AG08396 (cell line): ENCODE measurements around the gene GRIK4.
"Not testable (repeated sequence)": the region's sequence is repeated elsewhere in the genome, so short reads cannot be mapped to it uniquely, and the experiment has no call there.

ENCODE experiments used
- DNase-seq: peaks from one replicate; pipeline ENCODE4 v3.0.0; 2012; ENCODE audit warnings: low spot score, mixed read lengths

The GRIK4 gene

DNA sequence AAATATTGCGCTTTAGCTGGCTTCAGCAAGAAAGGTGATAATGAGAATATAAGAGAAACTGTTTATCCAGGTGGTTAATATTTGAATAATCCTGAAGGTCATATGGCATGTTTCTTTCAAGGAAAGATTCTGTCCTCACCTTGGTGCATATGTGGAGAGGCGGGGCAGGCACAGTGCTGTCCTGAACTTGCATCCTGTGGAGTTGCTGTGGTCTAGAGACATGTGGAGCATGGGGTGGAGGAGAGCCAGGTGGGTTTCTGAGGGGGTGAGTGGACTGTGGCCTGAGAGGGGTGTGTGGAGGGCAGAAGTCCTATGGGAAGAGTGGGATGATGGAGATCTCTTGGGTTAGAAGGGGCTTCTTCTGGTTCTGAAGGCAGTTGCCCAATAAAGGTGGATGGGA lies 65.5 kb downstream of the GRIK4 start:
- no peak for DNase-seq

GRCh38 chr11:120577624-120578363 lies 66.2 kb downstream of the GRIK4 start:
- no peak for DNase-seq

- DNase-seq, result no peak
Measured at GRCh38 chr11:120578596-120579154, 67.1 kb downstream of the GRIK4 start.

DNA sequence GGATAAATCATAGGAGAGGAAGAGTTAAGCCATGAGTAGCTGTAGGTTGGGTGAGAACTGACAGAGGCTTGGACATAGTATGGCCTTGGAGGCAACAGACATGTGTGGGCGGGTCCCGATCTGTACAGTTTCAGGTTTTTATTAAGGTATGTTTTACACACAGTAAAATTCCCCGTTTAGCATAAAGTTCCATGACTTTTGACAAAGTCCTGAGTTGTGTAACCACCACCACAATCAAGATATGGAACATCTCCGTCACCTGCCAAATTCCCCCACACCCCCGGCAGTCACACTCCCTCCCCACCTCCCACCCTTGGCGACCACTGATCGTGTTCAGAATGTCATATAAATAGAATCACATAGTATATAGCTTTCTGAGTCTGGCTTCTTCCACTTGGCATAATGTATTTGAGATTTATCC lies 68.1 kb downstream of the GRIK4 start:
- DNase-seq, result no peak

- no peak for DNase-seq
Measured at GRCh38 chr11:120581313-120581712, 69.8 kb downstream of the GRIK4 start.

DNA sequence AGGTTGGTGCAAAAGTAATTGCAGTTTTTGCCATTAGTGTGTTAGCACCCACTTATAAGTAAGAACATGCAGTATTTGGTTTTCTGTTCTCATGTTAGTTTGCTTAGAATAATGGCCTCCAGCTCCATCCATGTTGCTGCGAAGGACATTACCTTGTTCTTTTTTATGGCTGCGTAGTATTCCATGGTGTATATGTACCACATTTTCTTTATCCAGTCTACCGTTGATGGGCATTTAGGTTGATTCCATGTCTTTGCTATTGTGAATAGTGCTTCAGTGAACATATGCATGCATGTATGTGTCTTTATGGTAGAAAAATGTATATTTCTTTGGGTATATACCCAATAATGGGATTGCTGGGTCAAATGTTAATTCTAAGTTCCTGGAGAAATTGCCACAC lies 71.0 kb downstream of the GRIK4 start:
- DNase-seq, result not testable (repeated sequence)

DNA sequence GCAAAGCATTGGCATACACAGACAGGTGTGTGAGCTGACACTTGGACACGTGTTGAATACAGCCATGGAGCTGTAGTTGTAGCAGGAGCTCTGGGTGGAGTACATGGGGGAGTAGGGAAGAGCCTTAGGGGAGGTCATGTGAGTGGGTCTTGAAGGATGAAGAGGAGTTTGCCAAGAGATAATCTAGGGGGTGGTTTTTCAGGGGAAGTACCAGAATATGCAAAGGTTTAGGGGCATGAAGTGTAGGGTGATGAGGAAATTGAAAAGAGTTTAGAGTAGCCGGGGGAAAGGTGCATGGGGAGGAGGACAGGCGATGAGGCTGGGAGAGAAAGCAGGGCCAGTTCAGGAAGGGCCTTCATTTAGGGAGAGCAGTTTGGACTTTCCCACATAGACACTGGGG lies 74.5 kb downstream of the GRIK4 start:
- DNase-seq, result no peak

- no peak for DNase-seq
Measured at GRCh38 chr11:120586728-120587127, 75.2 kb downstream of the GRIK4 start.

DNA sequence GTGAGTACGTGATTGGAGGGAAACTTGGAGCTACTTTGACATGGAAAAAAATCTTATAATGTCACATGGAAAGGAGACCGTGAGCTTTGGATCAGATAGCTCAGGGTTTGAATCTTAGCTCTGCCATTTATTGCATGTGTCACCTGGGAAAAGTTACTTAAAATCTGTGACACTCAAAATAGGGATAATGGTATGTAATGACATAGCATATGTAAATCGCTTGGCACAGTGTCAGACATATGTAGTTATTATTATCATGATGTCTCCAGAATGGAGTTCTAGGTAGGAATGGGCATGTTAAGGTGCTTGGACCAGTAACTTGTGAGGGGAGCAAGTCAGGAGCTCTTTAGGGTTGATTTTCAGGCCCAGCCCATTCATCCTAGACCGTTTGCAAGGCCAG lies 75.8 kb downstream of the GRIK4 start:
- no peak for DNase-seq

- no peak for DNase-seq
Measured at GRCh38 chr11:120589376-120589775, 77.8 kb downstream of the GRIK4 start.

GRCh38 chr11:120590472-120590871 lies 78.9 kb downstream of the GRIK4 start:
- no peak for DNase-seq

DNA sequence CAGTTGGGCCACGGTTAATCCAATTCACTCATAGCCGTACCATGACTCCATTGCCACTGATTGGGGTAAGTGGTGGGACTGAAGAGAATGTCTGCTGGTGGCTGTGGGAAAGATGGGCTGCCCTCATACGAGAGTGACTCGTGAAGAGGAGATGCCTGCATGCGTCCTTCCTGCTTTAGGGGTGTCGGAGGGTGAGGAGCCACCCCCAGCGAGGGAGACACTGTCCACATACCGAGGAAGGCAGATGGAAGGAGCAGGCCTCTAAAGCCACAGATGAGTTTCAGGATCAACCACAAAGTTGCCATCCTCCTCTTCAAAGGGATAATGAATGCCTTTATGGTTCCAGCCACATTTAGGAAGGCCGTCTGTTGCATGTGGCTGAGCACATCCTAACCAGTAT lies 83.2 kb downstream of the GRIK4 start:
- no peak for DNase-seq

DNA sequence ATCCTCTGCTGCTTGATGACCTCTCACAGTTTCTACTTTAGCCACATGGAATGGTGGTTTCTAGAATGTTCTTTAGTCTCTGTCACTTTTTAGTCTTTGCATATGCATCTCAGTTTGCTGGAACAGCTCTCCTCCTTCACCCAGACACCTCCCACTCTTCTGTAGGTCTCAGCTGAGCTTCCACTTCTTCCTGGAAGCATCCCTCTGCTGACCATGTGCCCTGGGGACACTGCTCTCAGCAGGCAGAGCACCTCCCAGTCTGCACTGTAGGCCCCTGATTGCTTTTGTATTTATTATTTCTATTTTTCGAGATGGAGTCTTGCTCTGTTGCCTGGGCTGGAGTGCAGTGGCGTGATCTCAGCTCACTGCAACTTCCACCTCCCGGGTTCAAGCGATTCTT lies 84.0 kb downstream of the GRIK4 start:
- DNase-seq, result no peak

- DNase-seq, result no peak
Measured at GRCh38 chr11:120597250-120598215, 86.0 kb downstream of the GRIK4 start.

DNA sequence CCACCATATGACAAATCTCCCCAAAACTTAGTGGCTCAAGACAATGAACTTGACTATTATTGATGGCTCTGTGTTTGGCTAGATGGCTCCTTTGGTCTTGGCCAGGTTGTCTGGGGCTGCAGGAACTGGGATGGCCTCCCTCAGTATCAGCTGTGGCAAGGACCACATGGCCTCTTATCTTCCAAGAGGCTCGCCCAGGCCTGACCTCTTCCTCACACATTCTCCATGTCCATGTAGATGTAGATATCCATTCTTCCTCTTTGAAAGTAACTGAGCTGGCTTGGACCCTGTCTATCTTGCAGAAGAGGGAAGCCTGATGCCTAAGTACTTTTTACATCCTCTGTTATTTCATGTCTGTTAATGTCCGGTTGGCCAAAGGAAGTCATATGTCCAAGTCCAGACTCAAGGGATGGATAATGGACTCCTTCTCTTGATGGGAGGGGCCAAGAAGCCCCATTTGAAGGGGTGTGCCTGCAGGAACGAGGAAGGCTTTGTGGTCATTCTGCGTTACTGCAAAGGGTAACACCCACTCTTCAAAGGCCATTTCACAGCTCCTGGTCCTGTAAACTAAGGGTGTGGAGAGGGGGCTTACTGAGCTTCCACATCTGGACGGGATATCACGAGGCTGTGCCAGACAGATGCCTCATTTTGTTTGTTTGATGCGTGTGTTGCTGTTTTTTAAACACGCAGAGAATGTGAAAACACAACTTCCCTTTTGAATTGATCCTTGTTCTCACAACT lies 87.1 kb downstream of the GRIK4 start:
- DNase-seq, result no peak

DNA sequence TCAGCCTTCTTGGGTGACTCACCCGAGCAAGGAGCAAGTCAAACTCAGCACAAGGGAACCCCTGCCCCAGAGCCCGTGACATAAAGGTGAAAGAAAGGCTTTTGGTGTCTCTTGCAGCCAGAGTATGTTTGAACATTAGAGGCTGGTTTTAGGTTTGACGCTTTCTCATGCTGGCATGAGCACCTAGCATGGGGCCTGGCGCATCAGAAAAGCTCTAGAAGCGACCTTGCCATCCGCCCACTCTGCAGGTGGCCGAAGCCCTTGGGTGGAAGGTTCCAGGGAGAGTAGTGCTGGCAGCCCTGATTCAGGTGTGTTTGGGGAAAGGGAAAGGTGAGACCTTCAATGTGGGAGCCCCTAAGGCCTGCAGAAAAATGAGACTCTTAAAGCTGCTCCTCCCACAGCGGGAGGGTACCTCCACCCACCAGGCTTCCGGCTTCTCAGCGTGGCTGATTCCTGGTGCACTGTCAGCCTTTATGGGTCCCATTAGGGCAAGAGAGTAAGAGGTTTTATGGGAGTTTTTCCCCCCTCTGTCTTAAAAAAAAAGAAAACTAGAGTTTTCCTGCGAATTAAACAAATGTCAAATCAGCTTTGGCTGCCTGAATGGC lies 88.4 kb downstream of the GRIK4 start:
- no peak for DNase-seq

DNA sequence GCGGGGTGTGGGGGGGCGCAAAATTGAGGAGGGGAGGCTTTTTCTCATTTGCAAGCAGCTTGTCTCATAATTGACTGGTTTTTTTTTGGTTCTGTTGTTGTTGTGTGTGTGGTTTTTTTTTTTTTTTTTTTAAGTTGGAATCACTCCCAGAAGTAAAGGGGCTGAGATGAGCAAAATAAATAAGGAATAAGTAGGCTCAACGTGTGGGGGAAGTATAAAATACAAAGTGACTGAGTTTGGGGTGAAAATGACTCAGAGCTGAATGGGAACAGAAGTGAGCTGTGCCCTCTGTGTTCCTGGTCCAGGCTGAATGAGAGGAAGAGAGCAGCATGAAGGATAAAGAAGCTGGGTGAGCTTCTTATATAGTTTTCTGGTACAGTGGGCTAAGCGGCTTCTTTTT lies 90.0 kb downstream of the GRIK4 start:
- peak; percentile 30 for DNase-seq

- DNase-seq, result no peak
Measured at GRCh38 chr11:120603071-120603470, 91.5 kb downstream of the GRIK4 start.

GRCh38 chr11:120605469-120605868 lies 93.9 kb downstream of the GRIK4 start:
- DNase-seq, result no peak

DNA sequence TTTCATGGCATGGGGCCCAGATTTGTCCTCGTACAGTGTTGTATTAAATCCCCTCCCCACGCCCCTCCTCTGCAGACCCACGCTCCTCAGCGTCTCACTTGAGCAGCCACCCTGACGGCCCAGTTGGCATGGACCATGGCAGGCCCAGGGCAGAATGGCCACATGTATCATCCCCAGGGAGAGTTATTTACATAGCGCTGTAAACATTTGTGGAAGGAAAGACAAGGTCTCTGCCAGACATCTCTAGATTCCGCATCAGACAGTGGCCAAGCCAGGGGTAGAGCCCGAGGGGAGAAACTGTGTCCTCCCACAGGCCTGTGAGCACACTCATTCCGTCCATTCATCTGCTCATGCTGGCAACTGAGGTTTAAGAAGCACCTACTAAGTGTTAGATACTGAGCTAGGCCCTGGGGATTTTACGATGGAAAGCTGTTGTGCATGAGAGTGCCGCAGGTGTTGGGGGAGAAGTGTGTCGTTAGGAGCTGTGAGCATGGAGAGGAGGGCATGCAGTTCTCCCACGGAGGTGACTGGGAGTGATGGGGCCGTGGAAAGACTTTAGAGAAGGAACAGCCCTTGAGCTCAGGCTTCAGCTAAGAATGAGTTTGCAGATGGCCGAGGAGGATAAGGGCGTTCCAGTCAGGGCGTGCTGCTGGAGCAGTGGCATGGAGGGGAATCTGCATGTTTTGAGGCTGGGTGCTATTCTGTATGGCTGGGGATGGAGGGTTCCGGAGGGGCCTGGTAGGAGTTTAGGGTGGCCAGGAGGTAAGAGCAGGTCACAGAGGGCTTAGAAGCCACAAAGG lies 94.9 kb downstream of the GRIK4 start:
- DNase-seq, result no peak

DNA sequence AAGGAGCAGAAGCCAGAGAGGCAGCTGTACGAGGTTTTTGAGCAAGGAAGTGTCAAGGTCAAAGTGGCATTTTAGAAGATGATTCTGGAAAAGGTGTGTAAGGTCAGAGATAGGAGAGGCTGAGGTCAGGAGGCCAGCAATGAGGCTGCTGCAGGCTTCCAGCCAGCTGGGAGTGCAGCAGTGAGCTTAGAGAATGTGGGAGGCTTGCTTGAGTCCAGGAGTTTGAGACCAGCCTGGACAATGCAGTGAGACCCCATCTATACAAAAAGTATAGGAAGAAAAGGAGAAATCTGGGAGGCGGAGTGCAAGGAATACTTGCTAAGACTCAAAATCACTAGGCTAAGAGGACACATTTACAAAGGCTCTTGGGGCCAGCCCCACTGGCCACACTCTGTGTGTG lies 96.5 kb downstream of the GRIK4 start:
- no peak for DNase-seq
